Measurements from ENCODE around the gene EFHD1.

EFHD1 gene

DNA sequence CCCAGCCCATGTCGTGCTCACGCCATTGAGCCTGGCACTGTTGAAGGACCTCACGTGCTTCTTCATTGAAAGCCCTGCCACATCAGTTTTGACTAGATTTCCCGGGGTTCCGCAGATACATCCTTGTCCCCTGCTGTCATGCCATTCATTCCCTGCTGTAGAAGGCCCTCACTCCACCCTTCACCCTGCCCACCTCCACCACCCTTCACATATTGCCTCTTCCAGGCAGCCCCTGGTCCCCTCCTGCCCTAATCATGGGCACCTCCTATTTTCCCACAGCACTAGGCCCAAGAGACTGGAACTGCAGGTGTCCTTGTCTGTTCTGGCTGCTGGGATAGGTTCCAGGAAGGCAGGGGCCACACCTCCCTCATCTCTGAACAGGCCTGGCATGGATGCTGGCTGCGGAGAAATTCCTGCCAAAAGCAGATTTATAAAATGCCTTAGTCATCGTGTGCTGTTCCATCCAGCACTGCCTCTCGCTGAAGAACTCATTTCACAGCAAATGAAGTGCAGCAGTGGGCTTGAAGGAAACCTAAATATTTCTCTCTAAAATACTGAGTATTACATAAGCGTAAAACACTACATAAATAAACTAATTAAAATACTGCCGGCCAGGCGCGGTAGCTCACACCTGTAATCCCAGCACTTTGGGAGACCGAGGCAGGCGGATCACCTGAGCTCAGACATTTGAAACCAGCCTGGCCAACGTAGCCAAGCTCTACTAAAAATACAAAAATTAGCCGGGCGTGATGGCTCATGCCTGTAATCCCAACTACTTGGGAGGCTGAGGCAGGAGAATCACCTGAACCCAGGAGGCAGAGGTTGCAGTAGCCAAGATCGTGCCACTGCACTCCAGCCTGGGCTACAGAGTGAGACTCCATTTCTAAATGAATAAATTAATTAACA is 44.5 kb upstream of the EFHD1 start:
- ChIA-PET CTCF (no interaction called here), POLR2A (no interaction called here)
- DNase-seq (ENCODE audit: extremely low spot score): no peak
- TF ChIP-seq ARNT (IDR thresholded peaks at IDR 0.05) (no peak), BHLHE40 (IDR thresholded peaks at IDR 0.05; ENCODE audit: borderline replicate concordance) (no peak), ELF4 (IDR thresholded peaks at IDR 0.05) (no peak), FOXM1 (IDR thresholded peaks at IDR 0.05; ENCODE audit: borderline replicate concordance) (no peak), ZNF384 (IDR thresholded peaks at IDR 0.05) (no peak), LEF1 (IDR thresholded peaks at IDR 0.05; ENCODE audit: borderline replicate concordance) (no peak), CTBP1 (IDR thresholded peaks at IDR 0.05; ENCODE audit: borderline replicate concordance) (no peak)

DNA sequence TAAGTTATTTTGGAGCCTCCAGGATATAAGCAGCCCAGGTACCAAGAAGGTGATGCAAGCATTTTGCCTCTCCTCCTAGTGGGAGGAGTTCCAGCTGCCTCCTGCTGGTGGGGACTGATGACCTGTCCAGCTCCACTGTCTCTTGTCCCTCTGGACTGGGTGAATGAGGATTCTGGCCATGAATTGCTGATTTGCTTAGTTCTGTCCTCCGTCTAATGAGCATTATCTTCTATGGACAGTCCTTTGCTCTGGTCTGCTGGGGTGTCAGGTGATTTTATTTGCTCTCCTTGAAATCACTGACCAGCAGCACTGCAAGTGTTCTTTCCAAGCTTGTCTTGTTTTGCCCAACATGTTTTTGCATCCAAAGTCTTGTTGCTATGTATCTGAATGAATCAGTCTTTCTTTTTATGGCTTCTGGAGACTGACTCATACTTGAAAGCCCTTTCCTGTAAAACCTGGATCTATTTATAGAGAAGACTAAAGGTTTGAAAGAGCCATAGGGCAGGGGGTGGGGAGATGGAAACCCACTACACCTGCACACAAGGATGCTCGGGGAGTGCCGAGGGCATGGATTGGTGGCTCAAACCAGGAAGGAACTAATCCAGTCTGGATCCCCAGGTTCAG is 40.5 kb upstream of the EFHD1 start:
- no peak for DNase-seq (ENCODE audit: extremely low spot score)
- CTCF ChIA-PET: no interaction called here
- POLR2A ChIA-PET: interaction anchor here (1.8 kb wide), 1 partner anchor 42 kb away, joined by 5 read pairs; the partner anchor contains the start of genes EIF4E2 and TIGD1
- TF ChIP-seq ZNF384 (IDR thresholded peaks at IDR 0.05) (no peak), TARDBP (IDR thresholded peaks at IDR 0.05) (no peak), FOXK2 (IDR thresholded peaks at IDR 0.05) (no peak), L3MBTL2 (conservative IDR thresholded peaks at IDR 0.05) (no peak), FOXA1 (IDR thresholded peaks at IDR 0.05) (no peak), SUZ12 (IDR thresholded peaks at IDR 0.05) (no peak), LEF1 (IDR thresholded peaks at IDR 0.05; ENCODE audit: borderline replicate concordance) (no peak), ARNT (IDR thresholded peaks at IDR 0.05) (no peak), SP1 (IDR thresholded peaks at IDR 0.05) (no peak), NFRKB (IDR thresholded peaks at IDR 0.05) (no peak), CTBP1 (IDR thresholded peaks at IDR 0.05; ENCODE audit: borderline replicate concordance) (no peak), ELF4 (IDR thresholded peaks at IDR 0.05) (no peak), FOXM1 (IDR thresholded peaks at IDR 0.05; ENCODE audit: borderline replicate concordance) (no peak), HDGF (IDR thresholded peaks at IDR 0.05; ENCODE audit: borderline replicate concordance) (no peak), BHLHE40 (IDR thresholded peaks at IDR 0.05; ENCODE audit: borderline replicate concordance) (no peak)
- TF ChIP-seq, protein P1, sequence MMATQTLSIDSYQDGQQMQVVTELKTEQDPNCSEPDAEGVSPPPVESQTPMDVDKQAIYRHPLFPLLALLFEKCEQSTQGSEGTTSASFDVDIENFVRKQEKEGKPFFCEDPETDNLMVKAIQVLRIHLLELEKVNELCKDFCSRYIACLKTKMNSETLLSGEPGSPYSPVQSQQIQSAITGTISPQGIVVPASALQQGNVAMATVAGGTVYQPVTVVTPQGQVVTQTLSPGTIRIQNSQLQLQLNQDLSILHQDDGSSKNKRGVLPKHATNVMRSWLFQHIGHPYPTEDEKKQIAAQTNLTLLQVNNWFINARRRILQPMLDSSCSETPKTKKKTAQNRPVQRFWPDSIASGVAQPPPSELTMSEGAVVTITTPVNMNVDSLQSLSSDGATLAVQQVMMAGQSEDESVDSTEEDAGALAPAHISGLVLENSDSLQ (IDR thresholded peaks at IDR 0.05): no peak

DNA sequence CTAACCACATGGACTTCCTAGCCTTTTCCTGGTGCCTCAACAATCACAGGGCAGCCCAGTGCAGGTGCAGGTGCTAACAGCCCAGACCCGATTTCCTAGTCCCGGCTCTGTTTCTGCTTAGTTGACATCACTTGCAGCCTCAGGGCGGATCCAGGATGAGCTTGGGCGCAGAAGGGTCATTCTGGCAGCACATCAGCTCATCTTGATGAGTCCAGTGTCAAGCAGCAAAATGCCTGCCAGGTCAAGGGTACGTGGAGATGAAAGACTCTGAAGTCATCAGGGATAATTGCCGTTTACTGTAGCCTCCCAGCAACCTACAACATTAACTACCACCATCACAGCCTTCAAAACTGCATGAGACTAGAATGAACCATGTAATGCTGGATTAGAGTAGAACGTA is 39.4 kb upstream of the EFHD1 start:
- DNase-seq (ENCODE audit: extremely low spot score): no peak
- ChIA-PET POLR2A (no interaction called here), CTCF (no interaction called here)
- TF ChIP-seq SP1 (IDR thresholded peaks at IDR 0.05) (no peak), NFRKB (IDR thresholded peaks at IDR 0.05) (no peak), ARNT (IDR thresholded peaks at IDR 0.05) (no peak), HDGF (IDR thresholded peaks at IDR 0.05; ENCODE audit: borderline replicate concordance) (no peak), FOXA1 (IDR thresholded peaks at IDR 0.05) (no peak), FOXM1 (IDR thresholded peaks at IDR 0.05; ENCODE audit: borderline replicate concordance) (no peak), ELF4 (IDR thresholded peaks at IDR 0.05) (no peak), CTBP1 (IDR thresholded peaks at IDR 0.05; ENCODE audit: borderline replicate concordance) (no peak), L3MBTL2 (conservative IDR thresholded peaks at IDR 0.05) (no peak), ZNF384 (IDR thresholded peaks at IDR 0.05) (no peak), TARDBP (IDR thresholded peaks at IDR 0.05) (no peak), FOXK2 (IDR thresholded peaks at IDR 0.05) (no peak), BHLHE40 (IDR thresholded peaks at IDR 0.05; ENCODE audit: borderline replicate concordance) (no peak), SUZ12 (IDR thresholded peaks at IDR 0.05) (no peak)
- TF ChIP-seq, protein P1 (IDR thresholded peaks at IDR 0.05): no peak

DNA sequence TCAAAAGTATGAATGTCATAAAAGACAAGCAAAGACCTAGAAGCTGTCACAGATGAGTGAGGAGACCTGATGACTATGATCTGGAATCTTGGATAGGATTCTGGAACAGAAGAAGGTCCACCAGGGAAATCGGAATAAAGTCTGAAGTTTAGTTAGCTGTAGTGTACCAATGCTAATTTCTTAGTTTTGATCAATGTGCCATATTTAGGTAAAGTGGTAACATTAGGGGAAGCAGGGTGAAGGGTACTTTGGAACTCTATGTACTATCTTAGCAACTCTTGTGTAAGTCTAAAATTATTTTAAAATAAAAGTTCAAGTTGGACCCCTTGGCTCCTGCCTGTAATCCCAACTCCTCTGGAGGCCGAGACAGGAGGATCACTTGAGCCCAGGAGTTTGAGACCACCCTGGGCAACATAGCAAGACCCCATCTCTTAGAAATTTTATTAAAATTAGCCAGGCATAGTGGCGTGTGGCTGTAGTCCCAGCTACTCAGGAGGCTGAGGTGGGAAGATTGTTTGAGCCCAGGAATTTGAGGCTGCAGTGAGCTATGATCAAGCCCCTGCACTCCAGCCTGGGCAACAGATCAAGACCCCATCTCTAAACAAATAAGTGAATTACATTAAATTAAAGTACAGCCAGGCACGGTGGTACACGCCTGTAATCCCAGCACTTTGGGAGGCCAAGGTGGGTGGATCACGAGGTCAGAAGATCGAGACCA is 35.9 kb upstream of the EFHD1 start:
- TF ChIP-seq ZNF384 (IDR thresholded peaks at IDR 0.05): no peak
- TF ChIP-seq L3MBTL2 (conservative IDR thresholded peaks at IDR 0.05): no peak
- TF ChIP-seq BHLHE40 (IDR thresholded peaks at IDR 0.05; ENCODE audit: borderline replicate concordance): no peak
- no peak for TF ChIP-seq LEF1 (IDR thresholded peaks at IDR 0.05; ENCODE audit: borderline replicate concordance)
- TF ChIP-seq FOXK2 (IDR thresholded peaks at IDR 0.05): no peak
- no peak for TF ChIP-seq ARNT (IDR thresholded peaks at IDR 0.05)
- TF ChIP-seq TARDBP (IDR thresholded peaks at IDR 0.05): no peak
- TF ChIP-seq SUZ12 (IDR thresholded peaks at IDR 0.05): no peak
- TF ChIP-seq, protein P1 (IDR thresholded peaks at IDR 0.05): no peak
- TF ChIP-seq FOXA1 (IDR thresholded peaks at IDR 0.05): no peak
- TF ChIP-seq NFRKB (IDR thresholded peaks at IDR 0.05): no peak
- no peak for DNase-seq (ENCODE audit: extremely low spot score)
- POLR2A ChIA-PET: no interaction called here
- CTCF ChIA-PET: no interaction called here

DNA sequence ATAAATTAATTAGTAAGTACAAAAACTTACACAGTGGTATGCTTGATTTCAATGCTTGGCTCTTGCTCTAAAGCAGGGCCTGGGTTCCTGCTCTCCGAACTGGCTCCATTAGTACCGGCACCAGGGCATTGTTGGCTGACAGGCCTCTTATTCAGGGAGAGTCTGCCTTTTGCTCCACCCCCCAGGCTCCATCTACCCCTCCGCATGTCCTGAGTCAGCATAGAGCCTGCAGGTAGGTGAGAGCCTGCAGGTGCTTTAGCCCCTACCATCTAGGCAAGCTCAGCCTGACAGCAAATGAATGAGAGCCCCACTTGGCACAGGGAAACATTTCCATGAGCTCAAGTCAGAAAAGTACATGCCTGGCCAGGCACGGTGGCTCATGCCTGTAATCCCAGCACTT is 35.1 kb upstream of the EFHD1 start:
- CTCF ChIA-PET: no interaction called here
- DNase-seq (ENCODE audit: extremely low spot score): no peak
- TF ChIP-seq FOXK2 (IDR thresholded peaks at IDR 0.05) (no peak), ELF4 (IDR thresholded peaks at IDR 0.05) (no peak), HDGF (IDR thresholded peaks at IDR 0.05; ENCODE audit: borderline replicate concordance) (no peak), LEF1 (IDR thresholded peaks at IDR 0.05; ENCODE audit: borderline replicate concordance) (no peak), ARNT (IDR thresholded peaks at IDR 0.05) (no peak), ZNF384 (IDR thresholded peaks at IDR 0.05) (no peak)
- POLR2A ChIA-PET: no interaction called here
